Measurements from ENCODE around the gene ANKRD31. TPM values are rescaled to one million over a fixed set of nuclear protein-coding genes. Genes with fewer than 3 reads are reported as not detected.

The ANKRD31 gene
- total RNA-seq, 1 experiment from 2014 or later: not detected

DNA sequence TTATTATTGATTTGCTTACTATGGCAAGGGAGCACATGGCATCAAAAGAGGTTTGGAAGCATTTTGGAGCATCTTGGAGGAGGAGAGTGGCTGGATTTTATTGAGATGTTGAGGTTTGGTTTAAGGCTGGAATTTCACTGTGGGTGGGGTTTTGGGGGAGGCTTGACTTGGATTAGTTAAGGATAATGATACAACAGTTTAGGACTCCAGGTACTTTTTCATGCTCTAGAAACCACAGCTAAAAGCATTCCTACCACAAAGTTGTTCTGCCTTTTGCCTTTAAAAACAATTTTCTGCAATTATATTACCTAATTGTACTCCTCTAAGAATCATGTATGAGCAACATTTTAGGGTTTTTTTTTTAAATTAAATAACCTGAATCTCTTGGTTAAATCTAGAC, 189.3 kb downstream of the ANKRD31 start:
- no TSS peak for BruUV-seq (replicated peaks)
- ChIA-PET POLR2A (no interaction called here), CTCF (no interaction called here)
- Histone ChIP-seq H3K27ac (ENCODE audit: low read length) (no peak overlapping the region), H3K9me3 (ENCODE audit: control insufficient read depth, insufficient read depth, low read depth, low read length) (no peaks in the 10 kb centered on the region), H3K4me1 (ENCODE audit: control insufficient read depth, insufficient read depth, low read length) (peaks cover 5% of the 10 kb centered on the region), H3K27me3 (ENCODE audit: control insufficient read depth, insufficient read depth, low read length) (no peaks in the 10 kb centered on the region), H3K36me3 (ENCODE audit: control insufficient read depth, insufficient read depth, low read length) (no peaks in the 10 kb centered on the region), H3K4me3 (ENCODE audit: low read depth in 2 of 2, low read length in 2 of 2) (no peak overlapping the region)
- intact Hi-C loops (cut with micrococcal nuclease; ENCODE audit: unreplicated experiment) (no loop called here), in situ Hi-C loops (cut with HindIII; ENCODE audit: low pct_unique_long_range_greater_than_20kb, low sequenced_read_pairs) (no loop called here)
- no peak for DNase-seq (ENCODE audit: low read depth, low spot score)
- ATAC-seq: no peak
- TF ChIP-seq, protein P1, sequence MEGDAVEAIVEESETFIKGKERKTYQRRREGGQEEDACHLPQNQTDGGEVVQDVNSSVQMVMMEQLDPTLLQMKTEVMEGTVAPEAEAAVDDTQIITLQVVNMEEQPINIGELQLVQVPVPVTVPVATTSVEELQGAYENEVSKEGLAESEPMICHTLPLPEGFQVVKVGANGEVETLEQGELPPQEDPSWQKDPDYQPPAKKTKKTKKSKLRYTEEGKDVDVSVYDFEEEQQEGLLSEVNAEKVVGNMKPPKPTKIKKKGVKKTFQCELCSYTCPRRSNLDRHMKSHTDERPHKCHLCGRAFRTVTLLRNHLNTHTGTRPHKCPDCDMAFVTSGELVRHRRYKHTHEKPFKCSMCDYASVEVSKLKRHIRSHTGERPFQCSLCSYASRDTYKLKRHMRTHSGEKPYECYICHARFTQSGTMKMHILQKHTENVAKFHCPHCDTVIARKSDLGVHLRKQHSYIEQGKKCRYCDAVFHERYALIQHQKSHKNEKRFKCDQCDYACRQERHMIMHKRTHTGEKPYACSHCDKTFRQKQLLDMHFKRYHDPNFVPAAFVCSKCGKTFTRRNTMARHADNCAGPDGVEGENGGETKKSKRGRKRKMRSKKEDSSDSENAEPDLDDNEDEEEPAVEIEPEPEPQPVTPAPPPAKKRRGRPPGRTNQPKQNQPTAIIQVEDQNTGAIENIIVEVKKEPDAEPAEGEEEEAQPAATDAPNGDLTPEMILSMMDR (IDR thresholded peaks at IDR 0.05): no peak
- TF ChIP-seq SIN3A (IDR thresholded peaks at IDR 0.05; ENCODE audit: borderline replicate concordance, insufficient read depth, low read depth, low read length): no peak
- no peak for TF ChIP-seq TCF7L2 (IDR thresholded peaks at IDR 0.05; ENCODE audit: low read depth, low read length)

DNA sequence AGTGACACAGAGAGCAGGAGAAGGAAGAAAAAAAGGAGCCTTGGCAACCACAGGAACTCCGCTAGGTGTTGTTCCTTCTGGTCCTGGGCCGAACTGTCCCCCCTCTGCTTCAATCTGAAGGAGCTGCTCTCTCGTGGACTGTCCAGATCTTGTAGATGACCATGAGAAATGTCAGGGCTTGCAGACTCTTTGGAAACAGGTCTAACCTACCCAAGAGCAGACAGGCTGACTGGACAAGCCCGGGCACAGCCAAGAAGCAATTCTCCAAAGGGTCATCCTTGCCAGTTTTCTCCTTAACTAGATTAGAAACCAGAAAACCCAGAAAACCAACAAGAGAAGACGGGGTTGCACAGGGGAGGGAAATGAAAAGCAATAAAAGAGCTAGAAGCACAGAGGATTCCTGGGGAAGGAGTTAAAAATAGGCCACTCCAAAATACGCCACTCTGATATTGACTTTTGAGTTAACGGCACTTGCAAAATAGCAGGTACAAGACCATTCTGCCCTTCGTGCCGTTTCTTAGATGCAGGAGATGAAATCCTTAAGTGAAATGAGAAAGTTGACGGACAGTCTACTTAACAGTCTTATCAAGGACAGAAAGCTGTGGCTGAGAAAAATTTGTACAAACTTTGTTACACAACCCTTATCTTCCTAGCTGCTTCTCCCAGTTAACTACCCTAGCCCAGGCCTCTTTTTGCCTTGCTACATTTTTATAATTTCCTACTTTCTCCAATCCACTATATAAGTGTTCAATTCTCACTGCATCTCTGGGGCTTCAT, 190.1 kb downstream of the ANKRD31 start:
- CTCF ChIA-PET: no interaction called here
- Histone ChIP-seq H3K4me3 (ENCODE audit: low read depth in 2 of 2, low read length in 2 of 2) (no peak overlapping the region), H3K4me1 (ENCODE audit: control insufficient read depth, insufficient read depth, low read length) (peaks cover 5% of the 10 kb centered on the region), H3K27ac (ENCODE audit: low read length) (no peak overlapping the region), H3K9me3 (ENCODE audit: control insufficient read depth, insufficient read depth, low read depth, low read length) (no peaks in the 10 kb centered on the region), H3K36me3 (ENCODE audit: control insufficient read depth, insufficient read depth, low read length) (no peaks in the 10 kb centered on the region), H3K27me3 (ENCODE audit: control insufficient read depth, insufficient read depth, low read length) (peaks cover under 1% of the 10 kb centered on the region; the same call in 1 of the 2 replicates)
- TF ChIP-seq POLR2AphosphoS5 (IDR thresholded peaks at IDR 0.05; ENCODE audit: low read depth, low read length) (no peak), TCF7L2 (IDR thresholded peaks at IDR 0.05; ENCODE audit: low read depth, low read length) (no peak), SIN3A (IDR thresholded peaks at IDR 0.05; ENCODE audit: borderline replicate concordance, insufficient read depth, low read depth, low read length) (no peak)
- TF ChIP-seq, protein P2, sequence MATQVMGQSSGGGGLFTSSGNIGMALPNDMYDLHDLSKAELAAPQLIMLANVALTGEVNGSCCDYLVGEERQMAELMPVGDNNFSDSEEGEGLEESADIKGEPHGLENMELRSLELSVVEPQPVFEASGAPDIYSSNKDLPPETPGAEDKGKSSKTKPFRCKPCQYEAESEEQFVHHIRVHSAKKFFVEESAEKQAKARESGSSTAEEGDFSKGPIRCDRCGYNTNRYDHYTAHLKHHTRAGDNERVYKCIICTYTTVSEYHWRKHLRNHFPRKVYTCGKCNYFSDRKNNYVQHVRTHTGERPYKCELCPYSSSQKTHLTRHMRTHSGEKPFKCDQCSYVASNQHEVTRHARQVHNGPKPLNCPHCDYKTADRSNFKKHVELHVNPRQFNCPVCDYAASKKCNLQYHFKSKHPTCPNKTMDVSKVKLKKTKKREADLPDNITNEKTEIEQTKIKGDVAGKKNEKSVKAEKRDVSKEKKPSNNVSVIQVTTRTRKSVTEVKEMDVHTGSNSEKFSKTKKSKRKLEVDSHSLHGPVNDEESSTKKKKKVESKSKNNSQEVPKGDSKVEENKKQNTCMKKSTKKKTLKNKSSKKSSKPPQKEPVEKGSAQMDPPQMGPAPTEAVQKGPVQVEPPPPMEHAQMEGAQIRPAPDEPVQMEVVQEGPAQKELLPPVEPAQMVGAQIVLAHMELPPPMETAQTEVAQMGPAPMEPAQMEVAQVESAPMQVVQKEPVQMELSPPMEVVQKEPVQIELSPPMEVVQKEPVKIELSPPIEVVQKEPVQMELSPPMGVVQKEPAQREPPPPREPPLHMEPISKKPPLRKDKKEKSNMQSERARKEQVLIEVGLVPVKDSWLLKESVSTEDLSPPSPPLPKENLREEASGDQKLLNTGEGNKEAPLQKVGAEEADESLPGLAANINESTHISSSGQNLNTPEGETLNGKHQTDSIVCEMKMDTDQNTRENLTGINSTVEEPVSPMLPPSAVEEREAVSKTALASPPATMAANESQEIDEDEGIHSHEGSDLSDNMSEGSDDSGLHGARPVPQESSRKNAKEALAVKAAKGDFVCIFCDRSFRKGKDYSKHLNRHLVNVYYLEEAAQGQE (IDR thresholded peaks at IDR 0.05; ENCODE audit: insufficient read depth in 1 of 2, low read depth in 2 of 2, low read length in 1 of 2): no peak
- TF ChIP-seq, protein P1 (IDR thresholded peaks at IDR 0.05): no peak
- ATAC-seq (no peak), DNase-seq (ENCODE audit: low read depth, low spot score) (no peak)
- in situ Hi-C loops (cut with HindIII; ENCODE audit: low pct_unique_long_range_greater_than_20kb, low sequenced_read_pairs): no loop called here
- POLR2A ChIA-PET: interaction anchor here (0.6 kb wide), 1 partner anchor 1666 kb away, joined by 5 read pairs; no protein-coding TSS in a partner anchor
- intact Hi-C loops (cut with micrococcal nuclease; ENCODE audit: unreplicated experiment): no loop called here
- BruUV-seq (replicated peaks): no TSS peak

Measured in Panc1 (cell line).